GM12878 (cell line): ENCODE data around the gene NFS1. TPM values are rescaled to one million over a fixed set of nuclear protein-coding genes. Genes with fewer than 3 reads are reported as not detected.

Experiments
- ATAC-seq: fragments of 200-7000 bp; cut with Tn5 transposase; 3 replicates; pipeline ENCODE4 v1.9.1; 2020; ENCODE audit warnings: mild to moderate bottlenecking, moderate library complexity
- BruUV-seq: library from RNA; stranded (reverse); fragments of 400-500 nt; replicated peaks from 2 replicates; lab custom pipeline; 2021; lab: Mats Ljungman, UMichigan
- CTCF ChIA-PET: fragments of 300-600 bp; sonication (Branson Sonifier 250); formaldehyde crosslinking; extraction: SDS; loops from one replicate; lab custom pipeline; 2021; ENCODE audit warnings: inconsistent platforms; lab: Yijun Ruan, JAX
- POLR2A ChIA-PET: fragments of 350-600 bp; formaldehyde crosslinking; extraction: SDS; loops from one replicate; lab custom pipeline; 2021; ENCODE audit warnings: inconsistent platforms; lab: Charles Lee
- RAD21 ChIA-PET: fragments of 300-600 bp; sonication (Branson Sonifier 250); formaldehyde crosslinking; loops from one replicate; lab custom pipeline; 2023; ENCODE audit warnings: antibody characterized with exemption; ENCODE audit not compliant: unreplicated experiment; lab: Charles Lee
- SMC1A ChIA-PET: fragments of 300-600 bp; sonication (Branson Sonifier 250); formaldehyde crosslinking; loops from one replicate; lab custom pipeline; 2023; ENCODE audit not compliant: unreplicated experiment, uncharacterized antibody; lab: Charles Lee
- DNase-seq: peaks from one replicate; pipeline ENCODE4 v3.0.0-alpha.2; 2011; ENCODE audit warnings: low read depth, low spot score
- FAIRE-seq: peaks from 3 replicates; lab custom pipeline; 2011; peaks lifted over from hg19 to GRCh38; lab: Jason Lieb, UNC
- H2AFZ ChIP-seq: 2 replicates; pipeline ENCODE4 v1.6.0; 2011; ENCODE audit warnings: low read depth, low read length, control low read depth; ENCODE audit not compliant: control insufficient read depth
- H3K27ac ChIP-seq: 2 replicates; pipeline ENCODE4 v1.5.1; 2011; ENCODE audit warnings: control low read depth; ENCODE audit not compliant: control insufficient read depth, insufficient read depth
- H3K27me3 ChIP-seq, 2 experiments: replicated peaks in 1 of 2; 2 replicates each; pipeline versions ENCODE4 v1.6.0 to v1.6.1; 2011; ENCODE audit warnings: low read length in 1 of 2; ENCODE audit not compliant: control insufficient read depth in 2 of 2, insufficient read depth in 2 of 2
- H3K36me3 ChIP-seq, 2 experiments: 2 replicates each; pipeline ENCODE4 v1.5.1; 2011; ENCODE audit warnings: low read length in 1 of 2; ENCODE audit not compliant: control insufficient read depth in 2 of 2, insufficient read depth in 2 of 2
- H3K4me1 ChIP-seq: 2 replicates; pipeline ENCODE4 v1.6.1; 2011; ENCODE audit warnings: mild to moderate bottlenecking, low read length, moderate library complexity, mixed read lengths; ENCODE audit not compliant: control insufficient read depth, insufficient read depth
- H3K4me2 ChIP-seq: 2 replicates; pipeline ENCODE4 v1.6.0; 2011; ENCODE audit warnings: control low read depth; ENCODE audit not compliant: control insufficient read depth, insufficient read depth
- H3K4me3 ChIP-seq: fragments of 200-600 bp; sonication (generic); 2 replicates; pipeline ENCODE4 v1.5.1; 2016
- H3K79me2 ChIP-seq: 2 replicates; pipeline ENCODE4 v1.6.0; 2011; ENCODE audit warnings: low read length; ENCODE audit not compliant: control insufficient read depth, insufficient read depth
- H3K9ac ChIP-seq: 2 replicates; pipeline ENCODE4 v1.8.0; 2011; ENCODE audit warnings: low read length, control low read depth, mixed read lengths; ENCODE audit not compliant: control insufficient read depth, insufficient read depth
- H3K9me3 ChIP-seq: replicated peaks from 3 replicates; pipeline ENCODE4 v1.5.1; 2011; ENCODE audit warnings: mild to moderate bottlenecking, low read length; ENCODE audit not compliant: control insufficient read depth, insufficient read depth
- H4K20me1 ChIP-seq: 2 replicates; pipeline ENCODE4 v1.6.0; 2011; ENCODE audit not compliant: control insufficient read depth, insufficient read depth
- ATF7 ChIP-seq: fragments of 450-650 bp; IDR thresholded peaks from 2 replicates; pipeline ENCODE4 v1.6.1; 2016; ENCODE audit warnings: low read depth, mild to moderate bottlenecking
- BHLHE40 ChIP-seq, 2 experiments: fragments of 450-650 bp in 1 of 2; IDR thresholded peaks; 2 replicates each; pipeline ENCODE4 v1.6.1; 2011 to 2017; ENCODE audit warnings: low read depth in 2 of 2, borderline replicate concordance in 1 of 2, improper control_type of control experiment in 1 of 2, low read length in 1 of 2, mild to moderate bottlenecking in 1 of 2
- CBFB ChIP-seq: IDR thresholded peaks from 2 replicates; pipeline ENCODE4 v1.6.1; 2016; ENCODE audit warnings: antibody characterized with exemption, low read depth
- HSF1 ChIP-seq: fragments of 150-350 bp; IDR thresholded peaks from 2 replicates; pipeline ENCODE4 v1.6.1; 2014; ENCODE audit warnings: mild to moderate bottlenecking, low read depth, low read length
- KAT2A ChIP-seq: conservative IDR thresholded peaks from 2 replicates; pipeline ENCODE4 v1.6.1; 2011; ENCODE audit warnings: low read depth, low read length; ENCODE audit not compliant: control insufficient read depth
- LARP7 ChIP-seq: fragments of 450-650 bp; IDR thresholded peaks from 2 replicates; pipeline ENCODE4 v1.6.1; 2017; ENCODE audit warnings: mild to moderate bottlenecking
- MYC ChIP-seq: IDR thresholded peaks from 2 replicates; pipeline ENCODE4 v1.6.1; 2011; ENCODE audit warnings: mild to moderate bottlenecking, low read length, moderate library complexity, inconsistent platforms; ENCODE audit not compliant: insufficient read depth, insufficient replicate concordance, insufficient read length, severe bottlenecking
- NFYA ChIP-seq: IDR thresholded peaks from 2 replicates; pipeline ENCODE4 v1.6.1; 2011; ENCODE audit warnings: low read depth, mild to moderate bottlenecking, low read length, improper control_type of control experiment, borderline replicate concordance
- NR2C2 ChIP-seq: IDR thresholded peaks from 2 replicates; pipeline ENCODE4 v1.6.1; 2011; ENCODE audit warnings: borderline replicate concordance, low read depth; ENCODE audit not compliant: control insufficient read depth, insufficient read length
- NRF1 ChIP-seq: conservative IDR thresholded peaks from 2 replicates; pipeline ENCODE4 v1.6.1; 2011; ENCODE audit warnings: mild to moderate bottlenecking, low read depth, low read length, improper control_type of control experiment
- PAX8 ChIP-seq: fragments of 450-650 bp; IDR thresholded peaks from 2 replicates; pipeline ENCODE4 v1.6.1; 2017; ENCODE audit warnings: mild to moderate bottlenecking, moderate library complexity
- PML ChIP-seq: IDR thresholded peaks from 2 replicates; pipeline ENCODE4 v1.6.1; 2012; ENCODE audit warnings: low read length, inconsistent platforms
- RB1 ChIP-seq: fragments of 450-650 bp; formaldehyde crosslinking; IDR thresholded peaks from 2 replicates; pipeline ENCODE4 v1.6.1; 2017; ENCODE audit warnings: mild to moderate bottlenecking, borderline replicate concordance
- RUNX3 ChIP-seq: IDR thresholded peaks from 2 replicates; pipeline ENCODE4 v1.6.1; 2012; ENCODE audit warnings: low read length, inconsistent platforms
- SPI1 ChIP-seq: IDR thresholded peaks from 2 replicates; pipeline ENCODE4 v1.6.1; 2011; ENCODE audit warnings: low read depth, mild to moderate bottlenecking, low read length, moderate library complexity, borderline replicate concordance; ENCODE audit not compliant: insufficient read depth
- SREBF1 ChIP-seq: IDR thresholded peaks from 2 replicates; pipeline ENCODE4 v1.6.1; 2012; ENCODE audit warnings: mild to moderate bottlenecking, low read length
- TAF1 ChIP-seq: IDR thresholded peaks from 2 replicates; pipeline ENCODE4 v1.6.1; 2011; ENCODE audit warnings: mild to moderate bottlenecking, low read depth, low read length, borderline replicate concordance
- ZSCAN29 ChIP-seq: fragments of 450-650 bp; IDR thresholded peaks from 2 replicates; pipeline ENCODE4 v1.6.1; 2017; ENCODE audit warnings: mild to moderate bottlenecking, moderate library complexity
- WGBS: methylation state at CpG from one replicate; pipeline ENCODE4 v1.1.6; 2016; ENCODE audit warnings: low lambda C conversion rate; ENCODE audit not compliant: insufficient replicate concordance, insufficient coverage; ENCODE audit errors: missing lambda C conversion rate; 5-methylcytosine and 5-hydroxymethylcytosine counted together
- in situ Hi-C: fragments of 300-500 bp; cut with MboI; formaldehyde crosslinking; loops from 9 replicates; pipeline ENCODE4 v1.14.3; 2018; ENCODE audit warnings: mixed read lengths
- intact Hi-C: fragments of 100-400 bp; cut with micrococcal nuclease; formaldehyde crosslinking; loops from one replicate; pipeline ENCODE4 v1.14.2; 2022; ENCODE audit not compliant: unreplicated experiment
- polyA plus RNA-seq, 11 experiments: library from polyadenylated mRNA; depleted of rRNA in 4 of 11; unstranded in 6 of 11; stranded (reverse) in 5 of 11; fragments of >200 nt; fragmentation: Nextera tagmentation in 4 of 11; fragmentation: Illumina TruSeq in 1 of 11; extraction: Ambion mirVana in 4 of 11; extraction: Trizol in 1 of 11; gene quantifications; 1 replicate in 1 of 11; 2 replicates in 10 of 11; pipeline versions ENCODE4 v1.2.1 to v1.2.3, GENCODE V29; 2011 to 2016; ENCODE audit warnings: inconsistent platforms in 2 of 11, missing spikeins in 2 of 11, low read depth in 1 of 11
- total RNA-seq, 4 experiments: library from RNA; depleted of rRNA in 3 of 4; stranded (reverse); fragments of >200 nt in 3 of 4; fragmentation: Illumina TruSeq in 1 of 4; extraction: Trizol in 1 of 4; gene quantifications; 2 replicates each; pipeline versions ENCODE4 v1.2.1 to v1.2.3, GENCODE V29; 2013 to 2021

NFS1 gene
- total and polyA plus RNA-seq, 10 of the 15 experiments (the other 5 are each of a cell fraction or from before 2014, with no cell fraction given), result 9.2 to 74.1 (median 38.6) TPM

- no peak for TF ChIP-seq TAF1
- TF ChIP-seq, all 136 proteins: peak for 0
Measured at GRCh38 chr20:35699957-35700624, 939 bp upstream of the NFS1 start (continued).

GRCh38 chr20:35698298-35699126 lies 640 bp downstream of the NFS1 start:
- 5% methylated on average over 37 of the region's 37 CpGs for WGBS
- intact Hi-C loops, result loop anchor here (2.0 to 5.0 kb wide), 2 partner anchors 96 to 236 kb away; no protein-coding TSS in a partner anchor
- H3K27ac ChIP-seq, result peak overlapping the region; percentile 87
- H3K9me3 ChIP-seq, result no peaks in the 10 kb centered on the region
- no peaks in the 10 kb centered on the region for H3K27me3 ChIP-seq
- RAD21 ChIA-PET, result interaction anchor here (1.0 to 1.2 kb wide), 3 partner anchors 35 to 212 kb away, joined by 3 to 4 read pairs (median 3); no protein-coding TSS in a partner anchor
- DNase-seq (no peak), FAIRE-seq (no peak), ATAC-seq (peak; percentile 55)
- peaks cover 2 to 18% of the 10 kb centered on the region in 2 experiments; a peak in 3 of 4 replicates for H3K36me3 ChIP-seq
- H3K9ac ChIP-seq, result peak overlapping the region; percentile 96
- H3K4me1 ChIP-seq, result peaks cover 11% of the 10 kb centered on the region; the same call in 1 of the 2 replicates
- H3K4me2 ChIP-seq, result peak overlapping the region; percentile 95
- SMC1A ChIA-PET, result interaction anchor here (0.6 kb wide), 1 partner anchor 123 kb away, joined by 5 read pairs; no protein-coding TSS in a partner anchor
- CTCF ChIA-PET, result no interaction called here
- BruUV-seq, result TSS peak; percentile 41
- peak overlapping the region; percentile 97 for H2AFZ ChIP-seq
- H3K79me2 ChIP-seq, result peaks cover 27% of the 10 kb centered on the region
- in situ Hi-C loops, result no loop called here
- peak overlapping the region; percentile 71 for H3K4me3 ChIP-seq
- H4K20me1 ChIP-seq, result no peaks in the 10 kb centered on the region; the same call in 1 of the 2 replicates
- POLR2A ChIA-PET, result interaction anchor here (0.6 to 3.6 kb wide), 4 partner anchors 13 to 79 kb away, joined by 3 to 20 read pairs (median 7); partner anchors contain the start of gene RBM39
- TF ChIP-seq CBFB (no peak), PAX8 (no peak), NFYA (no peak), PML (no peak), HSF1 (no peak), SPI1 (no peak), NRF1 (0 out of 2 replicates have a peak, but pooled peaks have one; percentile 9), NR2C2 (no peak), RUNX3 (0 out of 2 replicates have a peak, but pooled peaks have one; percentile 8), LARP7 (no peak), MYC (no peak), BHLHE40 (IDR thresholded peaks at IDR 0.05; ENCODE audit: borderline replicate concordance in 1 of 2, low read depth in 2 of 2, low read length in 1 of 2) (0 out of 4 replicates have a peak, but pooled peaks of 1 of the 2 experiments have one; percentile 17), SREBF1 (no peak), ZSCAN29 (no peak), RB1 (no peak), KAT2A (no peak), ATF7 (no peak)
